GM12872 (cell line): Measurements from ENCODE around the gene ZNF541.

Experiments
- CTCF ChIP-seq: IDR thresholded peaks from 3 replicates; pipeline ENCODE4 v1.5.1; 2011; ENCODE audit warnings: low read depth, mild to moderate bottlenecking, low read length, moderate library complexity; ENCODE audit not compliant: insufficient read depth

ZNF541 gene

GRCh38 chr19:47564081-47564480 is 8.9 kb downstream of the ZNF541 start:
- TF ChIP-seq CTCF: no peak

- no peak for TF ChIP-seq CTCF
Measured at GRCh38 chr19:47561440-47562057, 11.4 kb downstream of the ZNF541 start.

GRCh38 chr19:47560999-47561398 is 11.9 kb downstream of the ZNF541 start:
- TF ChIP-seq CTCF: no peak

GRCh38 chr19:47550129-47550528 is 22.8 kb downstream of the ZNF541 start:
- TF ChIP-seq CTCF: no peak

GRCh38 chr19:47549261-47549862 is 23.6 kb downstream of the ZNF541 start:
- TF ChIP-seq CTCF: no peak

- TF ChIP-seq CTCF: no peak
Measured at GRCh38 chr19:47547199-47547598, 25.7 kb downstream of the ZNF541 start.

- no peak for TF ChIP-seq CTCF
Measured at GRCh38 chr19:47545061-47545948, 27.6 kb downstream of the ZNF541 start.
